Activated naive CD4-positive, alpha-beta T cell treated with anti-CD3 and anti-CD28 coated beads, Interleukin-2, amount 50 U/mL, for 16 hours (primary cell): ENCODE data around the gene IL2RA.
A peak's percentile ranks its signal among the peaks of the same experiment; 100 is the strongest.
"Not testable (repeated sequence)": the region's sequence is repeated elsewhere in the genome, so short reads cannot be mapped to it uniquely, and the experiment has no call there.

Source experiments
- DNase-seq: peaks from one replicate; pipeline ENCODE4 v3.0.0-alpha.2; 2020

The IL2RA gene

DNA sequence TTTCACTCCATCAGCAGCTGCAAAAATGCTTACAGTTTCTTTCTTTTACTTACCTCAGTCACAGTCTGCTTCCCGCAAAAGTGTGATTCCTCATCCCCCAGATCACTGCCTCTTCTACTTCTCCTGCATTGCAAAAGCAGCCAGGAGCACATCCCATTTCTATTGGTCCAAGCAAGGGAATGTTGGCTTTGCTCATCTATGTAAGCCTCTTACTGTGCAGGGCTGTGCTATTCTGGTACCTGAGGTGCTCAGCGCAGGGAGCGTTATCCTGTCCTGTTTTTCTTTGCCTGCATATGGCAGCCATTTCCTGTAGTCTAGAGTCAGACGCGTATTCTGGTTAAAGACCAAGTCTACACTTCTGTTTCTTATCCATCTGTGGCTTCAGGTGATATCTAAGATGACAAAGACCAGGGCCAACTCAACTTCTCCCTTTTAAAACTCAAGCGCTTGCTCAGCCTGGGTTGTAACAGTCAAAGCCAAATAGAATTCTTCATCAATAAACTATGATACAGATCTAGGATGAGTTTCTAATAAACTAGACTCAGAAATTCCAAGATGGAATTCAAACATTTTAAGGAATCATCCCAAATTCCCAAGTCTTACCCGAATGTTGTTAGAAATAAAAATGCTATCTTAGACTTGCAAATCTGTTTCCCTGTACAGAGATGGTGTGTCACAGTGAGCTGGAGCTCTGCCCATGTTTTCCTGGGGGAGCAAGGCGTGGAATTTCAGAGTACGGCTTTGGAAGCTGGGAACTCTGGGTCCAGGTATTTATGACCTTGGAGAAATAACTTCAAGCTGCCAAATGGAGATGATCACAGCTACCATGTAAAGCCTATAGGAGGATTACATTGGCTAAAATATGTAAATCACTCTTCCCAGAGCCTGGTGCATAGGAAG is 20.6 kb upstream of the IL2RA start:
- no peak for DNase-seq

- DNase-seq = no peak
These were observed 18.3 kb upstream of the IL2RA start for GRCh38 chr10:6080417-6080973.

GRCh38 chr10:6079044-6079443 is 16.9 kb upstream of the IL2RA start:
- DNase-seq = no peak

DNA sequence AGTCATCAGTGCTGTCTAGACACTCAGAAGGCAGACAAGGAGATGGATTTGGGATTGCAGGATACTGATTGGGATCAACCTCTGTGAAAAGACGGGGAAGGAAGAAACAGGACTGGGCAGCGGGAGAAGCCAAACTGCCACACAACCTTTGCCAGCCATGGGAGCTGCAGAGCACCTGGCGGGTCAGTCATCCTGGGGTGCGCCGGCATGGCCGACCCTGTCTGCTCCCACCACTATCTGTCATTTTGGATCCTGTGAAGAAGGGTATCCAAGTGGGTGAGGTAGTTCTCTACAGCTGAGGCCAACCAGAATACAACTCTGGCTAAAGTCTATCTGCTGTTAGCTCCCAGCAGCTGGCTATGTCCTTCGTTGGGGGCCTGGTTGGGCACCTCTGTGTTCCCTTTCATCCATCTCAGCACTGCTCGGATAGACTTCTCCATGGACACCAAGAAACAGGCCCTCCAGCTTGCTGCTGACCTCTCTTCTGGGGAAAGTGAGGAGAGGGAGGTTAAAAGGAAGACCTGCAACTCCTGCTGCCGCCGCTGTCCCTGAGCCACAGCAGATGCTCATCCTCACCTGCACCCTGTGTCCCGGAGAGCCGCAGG is 15.0 kb upstream of the IL2RA start:
- no peak for DNase-seq

DNA sequence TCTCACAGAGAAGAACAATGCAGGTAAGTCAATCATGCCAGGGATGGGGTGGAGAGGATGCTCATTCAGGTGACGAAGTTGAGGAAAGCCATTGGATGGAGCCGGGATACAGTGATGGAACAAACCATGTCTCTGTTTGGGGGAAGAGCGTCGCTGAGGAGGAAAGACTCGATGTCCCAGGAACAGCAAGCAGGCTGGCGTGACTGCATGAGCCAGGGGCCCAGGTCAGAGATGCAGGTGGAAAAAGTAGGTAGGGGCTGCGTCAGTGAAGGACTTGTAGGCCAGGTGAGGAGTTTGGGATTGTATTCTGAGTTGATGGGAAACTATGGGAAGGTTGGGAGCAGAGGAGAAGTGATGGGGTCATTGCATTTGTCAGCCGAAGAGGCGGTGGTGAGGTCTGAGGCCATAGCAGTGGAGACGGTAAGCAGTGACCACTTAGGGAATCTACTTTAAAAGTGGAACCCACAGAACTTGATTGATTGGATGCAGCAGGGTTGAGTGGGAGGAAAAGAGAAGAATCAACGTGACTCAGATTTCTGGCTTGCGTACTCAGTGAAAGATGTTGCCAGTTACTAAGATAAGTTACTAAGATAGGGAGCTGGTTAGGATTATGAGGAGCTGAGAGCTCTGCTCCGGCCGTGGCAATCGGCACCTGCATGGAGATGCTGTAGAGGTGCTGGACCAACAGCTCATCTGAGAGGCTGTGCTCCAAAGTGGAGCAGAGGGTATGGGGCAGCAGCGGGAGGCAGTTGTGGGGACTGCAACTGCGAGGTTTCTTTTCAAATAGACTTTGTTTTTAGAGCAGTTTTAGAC is 12.5 kb upstream of the IL2RA start:
- DNase-seq = no peak

- peak; percentile 34 for DNase-seq
These were observed 10.2 kb upstream of the IL2RA start for GRCh38 chr10:6072215-6072934.

GRCh38 chr10:6071181-6072175 is 9.3 kb upstream of the IL2RA start:
- DNase-seq = no peak

- DNase-seq = peak; percentile 79
These were observed 8.5 kb upstream of the IL2RA start for GRCh38 chr10:6070660-6071059.

DNA sequence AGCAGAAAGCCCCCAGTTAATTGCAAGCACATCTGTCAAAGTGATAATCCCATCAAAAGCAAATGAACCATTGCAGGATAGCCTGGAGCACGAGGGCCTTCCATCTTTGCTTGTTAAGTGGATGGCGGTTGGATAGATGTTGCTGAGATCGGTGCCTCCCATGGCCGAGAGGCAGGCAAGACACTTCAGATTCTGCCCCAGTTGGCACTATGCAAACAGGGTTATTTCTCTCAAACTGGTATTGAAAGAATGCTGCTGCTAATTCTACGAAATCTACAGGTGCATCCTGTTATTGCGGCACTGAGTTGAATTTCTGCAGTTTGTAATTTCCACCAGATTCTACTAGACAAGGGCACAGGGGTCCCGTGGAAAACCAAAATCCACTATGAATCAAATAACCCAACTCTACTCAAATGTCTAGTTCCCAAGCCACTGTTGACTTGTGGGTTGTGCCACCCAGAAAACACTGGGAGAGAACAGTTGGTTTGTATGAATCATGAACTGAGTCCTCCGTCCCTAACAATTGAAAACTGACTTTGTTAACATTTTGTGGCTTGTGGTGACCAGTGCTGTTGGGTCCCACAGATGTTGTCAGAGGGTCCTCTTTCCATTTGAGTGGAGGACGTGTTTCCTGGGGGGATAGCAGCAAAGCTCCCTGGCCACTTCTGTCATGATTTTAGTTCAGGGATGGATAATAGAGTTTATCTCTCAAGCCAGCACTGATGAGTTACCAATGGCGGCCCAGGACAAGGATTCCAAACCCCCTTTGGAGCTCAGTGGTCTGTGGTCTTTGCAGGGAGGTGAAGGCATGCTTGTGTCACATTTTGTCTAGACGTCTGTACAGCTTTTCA is 7.1 kb upstream of the IL2RA start:
- no peak for DNase-seq

DNA sequence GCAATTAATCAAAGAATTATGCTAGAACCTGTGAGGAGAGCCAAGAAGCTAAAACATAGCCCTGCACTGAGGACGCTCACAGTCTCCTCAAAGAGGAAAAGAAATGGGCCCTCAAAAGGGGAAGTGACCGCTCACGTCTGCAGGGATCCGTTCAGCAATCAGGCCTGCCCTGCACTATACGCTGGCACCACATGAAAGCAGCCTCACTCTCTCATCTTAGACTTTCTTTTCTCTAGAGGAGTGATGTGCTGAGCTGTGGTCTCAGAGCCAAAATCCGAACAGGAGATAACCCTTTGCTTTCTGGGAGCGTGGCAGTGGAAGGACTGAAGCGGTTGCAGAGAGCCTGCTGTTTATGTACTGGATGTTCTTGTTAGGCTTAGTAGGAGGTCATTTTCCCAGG is 6.3 kb upstream of the IL2RA start:
- DNase-seq = no peak

GRCh38 chr10:6068006-6068405 is 5.8 kb upstream of the IL2RA start:
- DNase-seq = no peak

DNA sequence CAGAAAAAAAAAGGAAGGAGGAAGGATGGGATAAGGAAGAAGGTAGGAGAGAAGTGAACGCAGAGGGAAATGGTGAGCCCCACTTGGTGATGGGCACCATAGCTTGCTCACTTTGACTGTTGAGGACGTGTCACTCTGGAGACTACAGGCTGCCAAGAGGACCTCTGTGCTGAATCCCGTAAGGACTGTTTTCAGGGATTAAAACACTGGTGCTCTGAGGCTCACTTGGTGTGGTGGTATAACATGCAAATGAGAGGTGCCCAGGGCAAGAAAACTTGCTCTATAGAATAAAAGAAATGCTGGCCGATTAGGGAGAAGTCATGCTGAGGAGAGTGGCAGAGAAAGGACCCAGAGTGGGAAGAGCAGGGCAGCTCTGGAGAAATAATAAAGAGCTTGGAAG is 5.3 kb upstream of the IL2RA start:
- no peak for DNase-seq

- DNase-seq = no peak
These were observed 3.7 kb upstream of the IL2RA start for GRCh38 chr10:6065835-6066234.

DNA sequence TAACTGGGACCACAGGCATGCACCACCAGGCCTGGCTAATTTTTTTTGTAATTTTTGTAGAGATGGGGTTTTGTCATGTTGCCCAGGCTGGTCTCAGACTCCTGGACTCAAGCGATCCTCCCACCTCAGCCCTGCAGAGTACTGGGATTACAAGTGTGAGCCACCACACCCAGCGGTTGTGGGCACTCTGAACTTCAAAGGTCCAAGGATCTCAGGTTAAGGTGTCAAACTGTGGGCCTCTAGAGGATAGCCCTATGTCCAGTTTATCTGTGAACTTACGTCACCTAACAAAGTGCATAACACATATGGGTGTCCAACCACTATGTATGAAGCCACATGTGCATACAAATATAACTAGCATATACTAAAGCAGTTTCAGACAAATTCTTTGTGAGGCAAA is 3.2 kb upstream of the IL2RA start:
- peak; percentile 1 for DNase-seq

DNA sequence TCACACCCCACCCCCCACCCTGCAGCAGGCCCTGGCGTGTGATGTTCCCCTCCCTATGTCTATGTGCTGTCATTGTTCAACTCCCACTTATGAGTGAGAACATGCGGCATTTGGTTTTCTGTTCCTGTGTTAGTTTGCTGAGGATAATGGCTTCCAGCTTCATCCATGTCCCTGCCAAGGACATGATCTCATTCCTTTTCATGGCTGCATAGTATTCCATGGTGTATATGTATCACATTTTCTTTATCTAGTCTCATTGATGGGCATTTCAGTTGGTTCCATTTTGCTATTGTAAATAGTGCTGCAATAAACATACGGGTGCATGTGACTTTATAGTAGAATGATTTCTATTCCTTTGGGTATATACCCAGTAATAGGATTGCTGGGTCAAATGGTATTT is 2.6 kb upstream of the IL2RA start:
- DNase-seq = not testable (repeated sequence)

GRCh38 chr10:6064119-6064518 is 2.0 kb upstream of the IL2RA start:
- DNase-seq = no peak

DNA sequence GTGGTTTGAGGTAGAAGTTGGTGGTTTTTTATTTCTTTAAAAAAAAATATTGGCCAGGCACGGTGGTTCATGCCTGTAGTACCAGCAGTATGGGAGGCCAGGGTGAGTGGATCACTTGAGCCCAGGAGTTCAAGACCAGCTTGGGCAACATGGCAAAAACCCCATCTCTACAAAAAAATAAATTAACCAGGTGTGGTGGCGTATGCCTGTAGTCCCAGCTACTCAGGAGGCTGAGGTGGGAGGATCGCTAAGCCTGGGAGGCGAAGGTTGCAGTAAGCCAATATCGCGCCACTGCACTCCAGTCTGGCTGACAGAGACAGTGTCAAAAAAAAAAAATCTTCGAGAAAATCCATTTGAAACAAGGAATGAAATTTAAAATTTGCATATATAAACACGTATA is 1.1 kb downstream of the IL2RA start:
- DNase-seq = no peak

DNA sequence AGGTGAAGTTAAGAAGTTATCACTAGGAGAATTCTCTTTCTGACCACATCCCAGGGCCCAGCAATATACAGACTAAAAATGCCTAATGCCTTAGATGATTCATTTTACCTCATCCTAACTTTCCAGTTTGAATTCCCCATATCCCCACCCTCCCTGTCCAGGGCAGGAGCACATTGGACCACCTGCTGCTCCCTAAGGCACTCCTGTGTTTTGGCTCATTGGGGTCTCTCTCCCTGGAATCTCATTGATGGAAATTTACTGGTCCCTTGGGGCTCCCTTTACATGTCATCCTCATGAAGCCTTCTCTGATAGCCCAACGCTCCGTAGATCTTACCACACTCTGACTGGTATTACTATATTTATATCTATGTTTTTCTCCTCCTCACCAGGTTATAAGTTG is 2.7 kb downstream of the IL2RA start:
- DNase-seq = no peak

DNA sequence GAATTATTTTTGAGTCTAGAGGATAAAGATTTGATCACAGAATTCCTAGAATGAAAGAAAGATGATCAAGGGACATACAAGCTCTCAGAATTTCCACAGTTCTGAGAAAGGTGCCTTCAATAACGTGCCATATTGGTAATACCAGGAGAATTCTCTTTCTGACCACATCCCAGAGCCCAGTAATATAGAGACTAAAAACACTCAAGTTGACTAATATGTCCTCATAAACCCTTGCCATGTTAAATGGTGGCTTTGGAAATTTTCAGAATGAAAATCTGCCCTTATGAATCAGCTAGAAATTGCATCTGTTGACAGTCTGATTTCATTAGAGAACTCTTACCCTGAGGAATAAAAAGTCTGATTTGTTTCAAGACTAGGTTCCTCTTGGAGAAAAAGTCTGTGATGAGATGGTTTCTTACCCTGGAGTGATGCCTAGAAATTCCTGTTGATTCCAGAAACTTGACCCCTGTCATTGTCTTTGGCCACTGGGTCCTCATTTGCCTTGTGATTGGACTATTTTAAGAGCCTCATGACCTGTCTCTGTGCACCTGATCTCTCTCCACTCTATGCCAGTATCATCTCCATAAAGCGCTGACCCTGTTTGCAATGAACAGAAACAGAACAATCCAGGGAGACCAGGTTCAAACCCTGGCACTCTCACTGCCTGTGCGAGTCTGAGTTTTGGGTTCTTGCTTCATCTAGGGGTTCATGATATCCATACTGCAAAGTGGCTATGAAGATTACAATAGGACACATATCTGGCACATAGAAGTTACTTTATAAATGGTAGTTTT is 3.3 kb downstream of the IL2RA start:
- no peak for DNase-seq
